PC-9 (cell line): Measurements from ENCODE around the gene SLC30A1. TPM values are rescaled to one million over a fixed set of nuclear protein-coding genes. Genes with fewer than 3 reads are reported as not detected.
A peak's percentile ranks its signal among the peaks of the same experiment; 100 is the strongest.
"Not testable (repeated sequence)": the region's sequence is repeated elsewhere in the genome, so short reads cannot be mapped to it uniquely, and the experiment has no call there.

Experiments used
- BruUV-seq: library from RNA; stranded (reverse); fragments of 400-500 nt; replicated peaks from 2 replicates; lab custom pipeline; 2021; lab: Mats Ljungman, UMichigan
- CTCF ChIA-PET: fragments of 300-600 bp; sonication (Branson Sonifier 250); formaldehyde crosslinking; loops from one replicate; lab custom pipeline; 2022; ENCODE audit warnings: antibody characterized with exemption; lab: Charles Lee
- POLR2A ChIA-PET: fragments of 300-600 bp; sonication (Branson Sonifier 250); formaldehyde crosslinking; loops from one replicate; lab custom pipeline; 2022; ENCODE audit warnings: antibody characterized with exemption; ENCODE audit not compliant: unreplicated experiment; lab: Charles Lee
- DNase-seq, 2 experiments: peaks; one replicate each; pipeline versions ENCODE4 v3.0.0 to v3.0.0-alpha.2; 2015 to 2022; ENCODE audit warnings: mixed read lengths in 1 of 2
- H2AFZ ChIP-seq: fragments of 200-600 bp; sonication (generic); 2 replicates; pipeline ENCODE4 v1.8.1; 2017; ENCODE audit warnings: antibody characterized with exemption
- H3F3A ChIP-seq: fragments of 200-600 bp; sonication (generic); 2 replicates; pipeline ENCODE4 v1.8.1; 2017; ENCODE audit warnings: antibody characterized with exemption, mild to moderate bottlenecking, low read depth; ENCODE audit not compliant: insufficient read depth
- H3K27ac ChIP-seq: fragments of 200-600 bp; sonication (generic); 2 replicates; pipeline ENCODE4 v1.6.1; 2016; ENCODE audit warnings: mixed run types
- H3K27me3 ChIP-seq: fragments of 200-600 bp; sonication (generic); 2 replicates; pipeline ENCODE4 v1.6.1; 2016; ENCODE audit warnings: low read depth, mixed run types; ENCODE audit not compliant: insufficient read depth
- H3K36me3 ChIP-seq: fragments of 200-600 bp; sonication (generic); 2 replicates; pipeline ENCODE4 v1.6.1; 2016; ENCODE audit warnings: low read depth, mixed run types
- H3K4me1 ChIP-seq: fragments of 200-600 bp; sonication (generic); replicated peaks from 2 replicates; pipeline ENCODE4 v1.6.1; 2016; ENCODE audit warnings: mixed run types; ENCODE audit not compliant: insufficient read depth
- H3K4me2 ChIP-seq: fragments of 200-600 bp; sonication (generic); 2 replicates; pipeline ENCODE4 v1.6.1; 2017; ENCODE audit warnings: mixed run types
- H3K4me3 ChIP-seq: fragments of 200-600 bp; sonication (generic); 2 replicates; pipeline ENCODE4 v1.6.1; 2016; ENCODE audit warnings: mixed run types
- H3K79me2 ChIP-seq: fragments of 200-600 bp; sonication (generic); 2 replicates; pipeline ENCODE4 v1.6.1; 2017; ENCODE audit warnings: low read depth, mixed run types
- H3K9me2 ChIP-seq: fragments of 200-600 bp; sonication (generic); 2 replicates; pipeline ENCODE4 v1.8.1; 2017; ENCODE audit warnings: mild to moderate bottlenecking; ENCODE audit not compliant: insufficient read depth
- H3K9me3 ChIP-seq: fragments of 200-600 bp; sonication (generic); 2 replicates; pipeline ENCODE4 v1.8.1; 2016; ENCODE audit warnings: low read depth; ENCODE audit not compliant: insufficient read depth
- H4K20me1 ChIP-seq: fragments of 200-600 bp; sonication (generic); 2 replicates; pipeline ENCODE4 v1.8.1; 2017; ENCODE audit not compliant: insufficient read depth
- EZH2 ChIP-seq: fragments of 200-600 bp; sonication (generic); IDR thresholded peaks from 2 replicates; pipeline ENCODE4 v1.8.0; 2017; ENCODE audit warnings: antibody characterized with exemption, low read depth
- intact Hi-C: fragments of 100-400 bp; cut with micrococcal nuclease; formaldehyde crosslinking; loops from one replicate; pipeline ENCODE4 v1.10.0; 2022; ENCODE audit not compliant: unreplicated experiment
- total RNA-seq: library from RNA; stranded (reverse); gene quantifications from 2 replicates; pipeline ENCODE4 v1.2.3, GENCODE V29; 2021
- TF ChIP-seq, protein P1 (sequence below): fragments of 200-600 bp; sonication (generic); conservative IDR thresholded peaks from 2 replicates; pipeline ENCODE4 v1.6.1; 2017; ENCODE audit warnings: mixed run types, antibody characterized with exemption, mild to moderate bottlenecking, moderate library complexity

SLC30A1 gene
- total RNA-seq, 1 experiment from 2014 or later: 27.6 TPM

DNA sequence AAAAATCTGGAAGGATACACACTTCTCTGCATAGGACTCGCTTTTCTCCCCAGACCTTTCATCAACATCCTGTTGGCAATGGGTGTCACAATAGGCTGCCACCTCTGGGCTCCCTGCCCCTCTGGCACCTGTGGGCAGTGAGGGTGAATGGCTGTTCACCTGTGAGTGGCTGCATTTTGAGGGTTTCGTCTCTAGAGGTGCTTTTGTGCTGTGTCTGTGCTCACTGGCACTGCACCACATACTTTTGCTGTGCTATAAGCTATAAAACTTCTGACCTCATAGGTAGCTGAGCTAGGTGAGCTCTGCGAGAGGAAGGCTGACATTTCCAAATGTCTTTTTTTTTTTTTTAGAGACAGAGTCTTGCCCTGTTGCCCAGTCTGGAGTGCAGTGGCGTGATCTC is 35.9 kb downstream of the SLC30A1 start:
- POLR2A ChIA-PET: interaction anchor here (0.6 kb wide), 1 partner anchor 63 kb away, joined by 4 read pairs; no protein-coding TSS in a partner anchor

DNA sequence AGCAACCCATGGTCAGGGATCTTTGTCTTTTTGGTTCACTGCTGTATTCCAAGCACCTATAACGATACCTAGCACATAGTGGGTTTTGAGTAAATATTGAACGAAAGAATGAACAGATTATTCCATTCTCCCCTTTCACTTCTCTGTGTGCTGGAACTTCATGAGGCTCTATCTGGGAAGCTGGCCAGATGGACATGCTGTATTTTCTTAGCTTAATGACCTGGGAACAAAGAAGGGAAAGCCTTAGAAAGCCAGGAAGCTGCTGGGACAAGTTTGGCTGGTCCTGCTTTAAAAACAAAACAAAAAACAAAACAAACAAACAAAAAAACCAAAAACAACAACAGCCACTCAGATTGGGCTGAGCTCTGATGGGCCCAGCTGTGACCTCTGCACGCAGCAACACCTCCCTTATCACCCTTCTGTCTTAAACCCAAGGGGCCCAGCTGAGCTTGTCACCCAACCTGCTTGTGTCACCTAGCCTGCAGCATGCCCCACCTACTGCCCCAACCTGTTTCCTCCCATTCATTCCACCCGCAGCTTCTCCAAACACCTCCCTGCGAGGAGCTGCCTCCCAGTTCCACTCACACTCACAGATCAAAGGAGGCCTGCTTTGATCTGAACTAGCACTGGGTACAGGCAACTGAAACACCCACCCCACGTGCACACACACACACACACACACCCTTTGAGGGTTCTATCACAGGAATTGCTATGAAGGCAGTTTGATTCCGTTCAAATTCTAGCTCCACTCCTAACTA is 37.1 kb downstream of the SLC30A1 start:
- H3K9me2 ChIP-seq: no peaks in the 10 kb centered on the region
- ChIA-PET CTCF (interaction anchor here (1.1 to 1.2 kb wide), 2 partner anchors 10 to 26 kb away, joined by 5 to 7 read pairs; no protein-coding TSS in a partner anchor), POLR2A (interaction anchor here (0.7 to 0.8 kb wide), 2 partner anchors 26 to 31 kb away, joined by 3 to 11 read pairs; no protein-coding TSS in a partner anchor)
- 0 out of 2 replicates have a peak, but pooled peaks cover 8% of the 10 kb centered on the region for H3K9me3 ChIP-seq
- H3K79me2 ChIP-seq: no peaks in the 10 kb centered on the region
- H3K27ac ChIP-seq: peak overlapping the region; percentile 61
- no peaks in the 10 kb centered on the region for H3K27me3 ChIP-seq
- no TSS peak for BruUV-seq
- DNase-seq: peak; percentile 84 to 87
- H3K4me2 ChIP-seq: peak overlapping the region; percentile 75
- peak overlapping the region; percentile 3; the same call in 1 of the 2 replicates for H3K4me3 ChIP-seq
- no peaks in the 10 kb centered on the region for H3K36me3 ChIP-seq
- no peaks in the 10 kb centered on the region for H4K20me1 ChIP-seq
- H3K4me1 ChIP-seq: peaks cover 48% of the 10 kb centered on the region
- no peak for TF ChIP-seq EZH2
- TF ChIP-seq, protein P1, sequence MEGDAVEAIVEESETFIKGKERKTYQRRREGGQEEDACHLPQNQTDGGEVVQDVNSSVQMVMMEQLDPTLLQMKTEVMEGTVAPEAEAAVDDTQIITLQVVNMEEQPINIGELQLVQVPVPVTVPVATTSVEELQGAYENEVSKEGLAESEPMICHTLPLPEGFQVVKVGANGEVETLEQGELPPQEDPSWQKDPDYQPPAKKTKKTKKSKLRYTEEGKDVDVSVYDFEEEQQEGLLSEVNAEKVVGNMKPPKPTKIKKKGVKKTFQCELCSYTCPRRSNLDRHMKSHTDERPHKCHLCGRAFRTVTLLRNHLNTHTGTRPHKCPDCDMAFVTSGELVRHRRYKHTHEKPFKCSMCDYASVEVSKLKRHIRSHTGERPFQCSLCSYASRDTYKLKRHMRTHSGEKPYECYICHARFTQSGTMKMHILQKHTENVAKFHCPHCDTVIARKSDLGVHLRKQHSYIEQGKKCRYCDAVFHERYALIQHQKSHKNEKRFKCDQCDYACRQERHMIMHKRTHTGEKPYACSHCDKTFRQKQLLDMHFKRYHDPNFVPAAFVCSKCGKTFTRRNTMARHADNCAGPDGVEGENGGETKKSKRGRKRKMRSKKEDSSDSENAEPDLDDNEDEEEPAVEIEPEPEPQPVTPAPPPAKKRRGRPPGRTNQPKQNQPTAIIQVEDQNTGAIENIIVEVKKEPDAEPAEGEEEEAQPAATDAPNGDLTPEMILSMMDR: no peak
- H3F3A ChIP-seq: peaks cover 26% of the 10 kb centered on the region
- intact Hi-C loops: loop anchor here (2.0 to 5.0 kb wide), 2 partner anchors 25 to 35 kb away; partner anchors contain the start of gene SLC30A1
- no peak overlapping the region; the same call in 1 of the 2 replicates for H2AFZ ChIP-seq

More for the DNA sequence above, 35.9 kb downstream of the SLC30A1 start:
- BruUV-seq: no TSS peak
- H3K9me3 ChIP-seq: 0 out of 2 replicates have a peak, but pooled peaks cover 8% of the 10 kb centered on the region
- peak overlapping the region; percentile 61 for H3K27ac ChIP-seq
- H3K79me2 ChIP-seq: no peaks in the 10 kb centered on the region
- H2AFZ ChIP-seq: no peak overlapping the region
- CTCF ChIA-PET: interaction anchor here (0.6 to 1.0 kb wide), 3 partner anchors 9 to 60 kb away, joined by 3 to 4 read pairs (median 3); no protein-coding TSS in a partner anchor
- H3F3A ChIP-seq: peaks cover 37% of the 10 kb centered on the region
- H4K20me1 ChIP-seq: no peaks in the 10 kb centered on the region
- peak overlapping the region; percentile 75 for H3K4me2 ChIP-seq
- 0 out of 2 replicates have a peak overlapping the region, but pooled peaks have one; percentile 3 for H3K4me3 ChIP-seq
- DNase-seq: peak; percentile 41 to 83
- intact Hi-C loops: loop anchor here (2.0 to 5.0 kb wide), 2 partner anchors 26 to 34 kb away; partner anchors contain the start of gene SLC30A1
- peaks cover 60% of the 10 kb centered on the region for H3K4me1 ChIP-seq
- H3K27me3 ChIP-seq: no peaks in the 10 kb centered on the region
- TF ChIP-seq EZH2: no peak
- TF ChIP-seq, protein P1: no peak; the same call in 1 of the 2 replicates
- H3K36me3 ChIP-seq: no peaks in the 10 kb centered on the region
- H3K9me2 ChIP-seq: no peaks in the 10 kb centered on the region

- ChIA-PET CTCF (interaction anchor here (1.2 kb wide), 1 partner anchor 10 kb away, joined by 7 read pairs; no protein-coding TSS in a partner anchor), POLR2A (interaction anchor here (0.7 to 0.8 kb wide), 2 partner anchors 26 to 32 kb away, joined by 3 to 11 read pairs; no protein-coding TSS in a partner anchor)
- Histone ChIP-seq H3K4me2 (peak overlapping the region; percentile 75), H3K79me2 (no peaks in the 10 kb centered on the region), H3K9me3 (0 out of 2 replicates have a peak, but pooled peaks cover 8% of the 10 kb centered on the region), H3F3A (peaks cover 24% of the 10 kb centered on the region), H3K4me3 (no peak overlapping the region), H3K36me3 (no peaks in the 10 kb centered on the region), H3K27me3 (no peaks in the 10 kb centered on the region), H4K20me1 (no peaks in the 10 kb centered on the region), H3K27ac (peak overlapping the region; percentile 61), H3K4me1 (peaks cover 44% of the 10 kb centered on the region), H2AFZ (no peak overlapping the region), H3K9me2 (no peaks in the 10 kb centered on the region)
- no TSS peak for BruUV-seq
- no peak for TF ChIP-seq EZH2
- TF ChIP-seq, protein P1: no peak
- no peak for DNase-seq
- intact Hi-C loops: loop anchor here (5.0 kb wide), 1 partner anchor 36 kb away; the partner anchor contains the start of gene SLC30A1
Measured at GRCh38 chr1:211541278-211541677, 37.7 kb downstream of the SLC30A1 start.

DNA sequence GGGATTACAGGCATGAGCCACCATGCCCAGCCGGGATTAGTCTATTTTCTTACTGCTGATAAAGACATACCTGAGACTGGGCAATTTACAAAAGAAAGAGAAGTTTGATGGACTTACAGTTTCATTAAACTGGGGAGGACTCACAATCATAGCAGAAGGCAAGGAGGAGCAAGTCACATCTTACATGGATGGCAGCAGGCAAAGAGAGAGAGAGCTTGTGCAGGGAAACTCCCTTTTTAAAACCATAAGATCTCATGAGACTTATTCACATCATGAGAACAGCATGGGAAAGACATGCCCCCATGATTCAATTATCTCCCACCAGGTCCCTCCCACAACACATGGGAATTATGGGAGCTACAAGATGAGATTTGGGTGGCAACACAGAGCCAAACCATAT is 38.1 kb downstream of the SLC30A1 start:
- DNase-seq, H4K20me1 ChIP-seq, H3K79me2 ChIP-seq, CTCF ChIA-PET, H3K27ac ChIP-seq, H3K27me3 ChIP-seq, POLR2A ChIA-PET, H2AFZ ChIP-seq, H3K9me3 ChIP-seq, H3K9me2 ChIP-seq, H3K4me2 ChIP-seq, H3K4me3 ChIP-seq, BruUV-seq, H3K36me3 ChIP-seq: not testable (repeated sequence)
- H3F3A ChIP-seq: peaks cover 24% of the 10 kb centered on the region
- peaks cover 44% of the 10 kb centered on the region for H3K4me1 ChIP-seq
- intact Hi-C loops: loop anchor here (5.0 kb wide), 1 partner anchor 36 kb away; the partner anchor contains the start of gene SLC30A1
